Measurements from ENCODE around the gene NEK7. TPM values are rescaled to one million over a fixed set of nuclear protein-coding genes. Genes with fewer than 3 reads are reported as not detected.

Gene NEK7
- total RNA-seq, 1 donor from 2014 or later, result 62.7 TPM

GRCh38 chr1:198169672-198170071, 12.9 kb downstream of the NEK7 start:
- no peak for TF ChIP-seq CTCF (IDR thresholded peaks at IDR 0.05)
- H3K4me3 Mint-ChIP-seq (ENCODE audit: unreplicated experiment), result no peak overlapping the region
- H3K27ac Mint-ChIP-seq (ENCODE audit: unreplicated experiment), result no peak overlapping the region
- peaks cover 68% of the 10 kb centered on the region for H3K4me1 Mint-ChIP-seq (ENCODE audit: low read depth)
- H3K36me3 Mint-ChIP-seq (ENCODE audit: low read depth), result no peaks in the 10 kb centered on the region
- H3K9me3 Mint-ChIP-seq (ENCODE audit: low read depth), result no peaks in the 10 kb centered on the region
- DNase-seq (ENCODE audit: low spot score), result no peak
- H3K27me3 Mint-ChIP-seq (ENCODE audit: low read depth), result no peaks in the 10 kb centered on the region

GRCh38 chr1:198171667-198172540, 15.1 kb downstream of the NEK7 start:
- H3K4me1 Mint-ChIP-seq (ENCODE audit: low read depth), result peaks cover 79% of the 10 kb centered on the region

GRCh38 chr1:198173832-198174231, 17.0 kb downstream of the NEK7 start:
- no peak for DNase-seq (ENCODE audit: low spot score)
- Mint-ChIP-seq H3K4me1 (ENCODE audit: low read depth) (peaks cover 76% of the 10 kb centered on the region), H3K27me3 (ENCODE audit: low read depth) (no peaks in the 10 kb centered on the region), H3K9me3 (ENCODE audit: low read depth) (no peaks in the 10 kb centered on the region), H3K36me3 (ENCODE audit: low read depth) (no peaks in the 10 kb centered on the region), H3K27ac (ENCODE audit: unreplicated experiment) (no peak overlapping the region), H3K4me3 (ENCODE audit: unreplicated experiment) (no peak overlapping the region)
- no peak for TF ChIP-seq CTCF (IDR thresholded peaks at IDR 0.05)

More at GRCh38 chr1:198171667-198172540, 15.1 kb downstream of the NEK7 start:
- no peak for TF ChIP-seq CTCF (IDR thresholded peaks at IDR 0.05)
- Mint-ChIP-seq H3K27ac (ENCODE audit: unreplicated experiment) (no peak overlapping the region), H3K4me3 (ENCODE audit: unreplicated experiment) (no peak overlapping the region), H3K27me3 (ENCODE audit: low read depth) (no peaks in the 10 kb centered on the region), H3K9me3 (ENCODE audit: low read depth) (no peaks in the 10 kb centered on the region), H3K36me3 (ENCODE audit: low read depth) (no peaks in the 10 kb centered on the region)
- DNase-seq (ENCODE audit: low spot score), result no peak

- Mint-ChIP-seq H3K9me3 (ENCODE audit: low read depth) (no peaks in the 10 kb centered on the region), H3K4me3 (ENCODE audit: unreplicated experiment) (no peak overlapping the region), H3K27ac (ENCODE audit: unreplicated experiment) (peak overlapping the region; percentile 65), H3K36me3 (ENCODE audit: low read depth) (no peaks in the 10 kb centered on the region), H3K4me1 (ENCODE audit: low read depth) (peaks cover 77% of the 10 kb centered on the region), H3K27me3 (ENCODE audit: low read depth) (no peaks in the 10 kb centered on the region)
- no peak for DNase-seq (ENCODE audit: low spot score)
- no peak for TF ChIP-seq CTCF (IDR thresholded peaks at IDR 0.05)
Observed at GRCh38 chr1:198174297-198174696, 17.5 kb downstream of the NEK7 start.

- no peak for TF ChIP-seq CTCF (IDR thresholded peaks at IDR 0.05)
- Mint-ChIP-seq H3K4me1 (ENCODE audit: low read depth) (peaks cover 79% of the 10 kb centered on the region), H3K9me3 (ENCODE audit: low read depth) (no peaks in the 10 kb centered on the region), H3K36me3 (ENCODE audit: low read depth) (no peaks in the 10 kb centered on the region), H3K27me3 (ENCODE audit: low read depth) (no peaks in the 10 kb centered on the region), H3K4me3 (ENCODE audit: unreplicated experiment) (no peak overlapping the region), H3K27ac (ENCODE audit: unreplicated experiment) (peak overlapping the region; percentile 65)
- DNase-seq (ENCODE audit: low spot score), result no peak
Observed at GRCh38 chr1:198175423-198176170, 18.8 kb downstream of the NEK7 start.

All from chondrocyte (in vitro differentiated cells).